ENCODE data around the gene SYDE2. TPM values are rescaled to one million over a fixed set of nuclear protein-coding genes. Genes with fewer than 3 reads are reported as not detected.

SYDE2 gene
- total and polyA plus RNA-seq, 2 donors (not counting 1 experiment from before 2014, with no cell fraction given) = 0.25 to 0.89 TPM

- no peak overlapping the region for H3K27ac ChIP-seq (ENCODE audit: low read length in 2 of 2)
- intact Hi-C loops (cut with micrococcal nuclease) = no loop called here
- ChIA-PET POLR2A (no interaction called here), CTCF (no interaction called here)
- H3K9me3 ChIP-seq (ENCODE audit: control extremely low read depth in 1 of 3, control insufficient read depth in 2 of 3, insufficient read depth in 1 of 3, low read length in 2 of 3) = peaks cover 0 to 1% (median 0%) of the 10 kb centered on the region in 3 donors
- Mint-ChIP-seq H3K27me3 (peaks cover 10% of the 10 kb centered on the region), H3K4me1 (no peaks in the 10 kb centered on the region), H3K4me3 (no peak overlapping the region), H3K9me3 (ENCODE audit: insufficient read depth) (no peaks in the 10 kb centered on the region), H3K27ac (no peak overlapping the region)
- no peaks in the 10 kb centered on the region for H3K79me2 ChIP-seq (ENCODE audit: control insufficient read depth, insufficient read depth, low read length)
- no peaks in the 10 kb centered on the region for H4K20me1 ChIP-seq (ENCODE audit: control insufficient read depth, insufficient read depth, low read length, poor library complexity, severe bottlenecking)
- H3K4me3 ChIP-seq (ENCODE audit: control extremely low read depth in 1 of 5, extremely low read depth in 1 of 5, insufficient read depth in 1 of 5, low read depth in 2 of 5, low read length in 4 of 5) = no peak overlapping the region
- ATAC-seq (ENCODE audit: low read depth) (no peak), DNase-seq (no peak)
- no peak overlapping the region for H3K4me2 ChIP-seq (replicated peaks; ENCODE audit: low read depth, low read length, poor library complexity, severe bottlenecking)
- no peaks in the 10 kb centered on the region for H3K27me3 ChIP-seq (replicated peaks in 1 of 4; ENCODE audit: control extremely low read depth in 1 of 4, control insufficient read depth in 3 of 4, insufficient read depth in 4 of 4, low read length in 3 of 4)
- H3K36me3 ChIP-seq (replicated peaks in 1 of 2; ENCODE audit: control extremely low read depth in 1 of 2, control insufficient read depth in 1 of 2, extremely low read depth in 1 of 2, insufficient read depth in 2 of 2, low read length in 1 of 2) = no peaks in the 10 kb centered on the region
- no peak overlapping the region for H2AFZ ChIP-seq (ENCODE audit: insufficient read depth, low read depth, low read length, poor library complexity, severe bottlenecking)
- WGBS (ENCODE audit: insufficient coverage) = 89% methylated on average over 1 of the region's 4 CpGs
- no peak overlapping the region for H3K9ac ChIP-seq (ENCODE audit: low read length)
- TF ChIP-seq CTCF (IDR thresholded peaks at IDR 0.05) (no peak), EZH2 (IDR thresholded peaks at IDR 0.05; ENCODE audit: borderline replicate concordance, insufficient read depth, low read depth, low read length, poor library complexity, severe bottlenecking) (no peak)
- no peaks in the 10 kb centered on the region for H3K4me1 ChIP-seq (ENCODE audit: control insufficient read depth in 2 of 2, insufficient read depth in 2 of 2, low read length in 2 of 2)
Observed at GRCh38 chr1:85172684-85173337, 28.0 kb downstream of the SYDE2 start.

GRCh38 chr1:85171721-85172120 lies 29.1 kb downstream of the SYDE2 start:
- no peaks in the 10 kb centered on the region for H3K36me3 ChIP-seq (replicated peaks in 1 of 2; ENCODE audit: control extremely low read depth in 1 of 2, control insufficient read depth in 1 of 2, extremely low read depth in 1 of 2, insufficient read depth in 2 of 2, low read length in 1 of 2)
- no peak overlapping the region for H3K4me3 ChIP-seq (ENCODE audit: control extremely low read depth in 1 of 5, extremely low read depth in 1 of 5, insufficient read depth in 1 of 5, low read depth in 2 of 5, low read length in 4 of 5)
- no peak overlapping the region for H2AFZ ChIP-seq (ENCODE audit: insufficient read depth, low read depth, low read length, poor library complexity, severe bottlenecking)
- H3K27me3 ChIP-seq (replicated peaks in 1 of 4; ENCODE audit: control extremely low read depth in 1 of 4, control insufficient read depth in 3 of 4, insufficient read depth in 4 of 4, low read length in 3 of 4) = no peaks in the 10 kb centered on the region
- Mint-ChIP-seq H3K27ac (no peak overlapping the region), H3K27me3 (peaks cover 10% of the 10 kb centered on the region), H3K9me3 (ENCODE audit: insufficient read depth) (no peaks in the 10 kb centered on the region), H3K4me1 (no peaks in the 10 kb centered on the region), H3K4me3 (no peak overlapping the region)
- no peaks in the 10 kb centered on the region for H3K4me1 ChIP-seq (ENCODE audit: control insufficient read depth in 2 of 2, insufficient read depth in 2 of 2, low read length in 2 of 2)
- ATAC-seq (ENCODE audit: low read depth) = no peak
- no peak overlapping the region for H3K27ac ChIP-seq (ENCODE audit: low read length in 2 of 2)
- no peaks in the 10 kb centered on the region for H4K20me1 ChIP-seq (ENCODE audit: control insufficient read depth, insufficient read depth, low read length, poor library complexity, severe bottlenecking)
- WGBS (ENCODE audit: insufficient coverage) = no CpG with 5 or more reads among the region's 1 CpG
- TF ChIP-seq CTCF (IDR thresholded peaks at IDR 0.05) (no peak), EZH2 (IDR thresholded peaks at IDR 0.05; ENCODE audit: borderline replicate concordance, insufficient read depth, low read depth, low read length, poor library complexity, severe bottlenecking) (no peak)
- ChIA-PET POLR2A (no interaction called here), CTCF (no interaction called here)
- no peak for DNase-seq
- intact Hi-C loops (cut with micrococcal nuclease) = no loop called here
- H3K9ac ChIP-seq (ENCODE audit: low read length) = no peak overlapping the region
- H3K4me2 ChIP-seq (replicated peaks; ENCODE audit: low read depth, low read length, poor library complexity, severe bottlenecking) = no peak overlapping the region
- no peaks in the 10 kb centered on the region for H3K79me2 ChIP-seq (ENCODE audit: control insufficient read depth, insufficient read depth, low read length)
- H3K9me3 ChIP-seq (ENCODE audit: control extremely low read depth in 1 of 3, control insufficient read depth in 2 of 3, insufficient read depth in 1 of 3, low read length in 2 of 3) = no peaks in the 10 kb centered on the region

Measured in B cell (primary cell).